Endothelial cell of umbilical vein (primary cell): ENCODE data around the gene C1QTNF5. TPM values are rescaled to one million over a fixed set of nuclear protein-coding genes. Genes with fewer than 3 reads are reported as not detected.

Source experiments
- BruUV-seq: library from RNA; stranded (reverse); fragments of 400-500 nt; replicated peaks from 2 replicates; lab custom pipeline; 2021; lab: Mats Ljungman, UMichigan
- CTCF ChIA-PET: fragments of 300-600, 350-600 bp; sonication (Branson Sonifier 250); formaldehyde crosslinking; loops from one replicate; lab custom pipeline; 2021; ENCODE audit warnings: antibody characterized with exemption, inconsistent platforms; lab: Charles Lee
- POLR2A ChIA-PET: fragments of 300-600, 350-600 bp; sonication (Branson Sonifier 250); formaldehyde crosslinking; loops from one replicate; lab custom pipeline; 2021; ENCODE audit warnings: antibody characterized with exemption, inconsistent platforms; lab: Charles Lee
- DNase-seq: peaks from one replicate; pipeline ENCODE4 v3.0.0-alpha.2; 2011; ENCODE audit warnings: low read depth, low spot score
- FAIRE-seq: peaks from 2 replicates; lab custom pipeline; 2011; peaks lifted over from hg19 to GRCh38; lab: Jason Lieb, UNC
- H2AFZ ChIP-seq: 2 replicates; pipeline ENCODE4 v1.6.0; 2012; ENCODE audit warnings: low read depth, low read length, control low read depth, inconsistent platforms
- H3K27ac ChIP-seq: 2 replicates; pipeline ENCODE4 v1.5.1; 2011; ENCODE audit warnings: low read depth, mild to moderate bottlenecking, control low read depth, low read length, moderate library complexity; ENCODE audit not compliant: insufficient read depth
- H3K27me3 ChIP-seq, 2 experiments: 2 replicates each; pipeline versions ENCODE4 v1.6.0 to v1.6.1; 2011; ENCODE audit warnings: low read length in 2 of 2, mixed read lengths in 1 of 2; ENCODE audit not compliant: control insufficient read depth in 2 of 2, insufficient read depth in 2 of 2
- H3K36me3 ChIP-seq, 2 experiments: 2 replicates in 1 of 2; 3 replicates in 1 of 2; pipeline ENCODE4 v1.5.1; 2011; ENCODE audit warnings: low read length in 2 of 2, mild to moderate bottlenecking in 1 of 2, moderate library complexity in 1 of 2; ENCODE audit not compliant: control insufficient read depth in 2 of 2, insufficient read depth in 2 of 2; ENCODE audit errors: extremely low read depth in 1 of 2
- H3K4me1 ChIP-seq: 3 replicates; pipeline ENCODE4 v1.5.1; 2011; ENCODE audit warnings: mild to moderate bottlenecking, low read length; ENCODE audit not compliant: control insufficient read depth, insufficient read depth; ENCODE audit errors: extremely low read depth
- H3K4me2 ChIP-seq: 2 replicates; pipeline ENCODE4 v1.6.1; 2011; ENCODE audit warnings: low read length, control low read depth, mixed read lengths; ENCODE audit not compliant: insufficient read depth
- H3K4me3 ChIP-seq, 3 experiments: fragments of 200-600 bp in 1 of 3; sonication (generic), shearing (Covaris generic) in 1 of 3; replicated peaks in 1 of 3; 2 replicates each; pipeline ENCODE4 v1.5.1; 2011 to 2016; ENCODE audit warnings: control low read depth in 3 of 3, low read length in 3 of 3, mild to moderate bottlenecking in 2 of 3, inconsistent platforms in 1 of 3, low read depth in 1 of 3, moderate library complexity in 1 of 3; ENCODE audit not compliant: insufficient read depth in 1 of 3
- H3K79me2 ChIP-seq: 2 replicates; pipeline ENCODE4 v1.6.0; 2012; ENCODE audit warnings: low read length, inconsistent platforms; ENCODE audit not compliant: control insufficient read depth, insufficient read depth
- H3K9ac ChIP-seq: replicated peaks from 2 replicates; pipeline ENCODE3; 2011; ENCODE audit warnings: low read length, control low read depth; ENCODE audit not compliant: insufficient read depth; ENCODE audit errors: extremely low read depth
- H3K9me1 ChIP-seq: replicated peaks from 3 replicates; pipeline ENCODE4 v1.6.0; 2011; ENCODE audit warnings: mild to moderate bottlenecking, low read length; ENCODE audit not compliant: control insufficient read depth, insufficient read depth; ENCODE audit errors: extremely low read depth
- H3K9me3 ChIP-seq: replicated peaks from 2 replicates; pipeline ENCODE4 v1.5.1; 2012; ENCODE audit warnings: low read length, inconsistent platforms; ENCODE audit not compliant: control insufficient read depth, insufficient read depth
- H4K20me1 ChIP-seq: replicated peaks from 2 replicates; pipeline ENCODE3; 2011; ENCODE audit warnings: mild to moderate bottlenecking, low read length; ENCODE audit not compliant: control insufficient read depth, insufficient read depth; ENCODE audit errors: extremely low read depth
- EZH2 ChIP-seq: IDR thresholded peaks from 2 replicates; pipeline ENCODE4 v1.6.1; 2012; ENCODE audit warnings: borderline replicate concordance, low read depth, mild to moderate bottlenecking, moderate library complexity, low read length, inconsistent platforms; ENCODE audit not compliant: severe bottlenecking
- FOS ChIP-seq: IDR thresholded peaks from 2 replicates; pipeline ENCODE4 v1.6.1; 2011; ENCODE audit warnings: mild to moderate bottlenecking, low read length, moderate library complexity, borderline replicate concordance; ENCODE audit not compliant: insufficient read depth
- GATA2 ChIP-seq: IDR thresholded peaks from 2 replicates; pipeline ENCODE4 v1.7.0; 2011; ENCODE audit warnings: low read depth, mild to moderate bottlenecking, moderate library complexity, mixed read lengths, low read length; ENCODE audit not compliant: insufficient read length, insufficient read depth
- JUN ChIP-seq: IDR thresholded peaks from 2 replicates; pipeline ENCODE4 v1.6.1; 2011; ENCODE audit warnings: borderline replicate concordance, low read depth; ENCODE audit not compliant: insufficient read length, insufficient read depth
- MYC ChIP-seq: IDR thresholded peaks from one replicate; pipeline ENCODE4 v1.6.1; 2011; ENCODE audit warnings: mild to moderate bottlenecking, low read depth, low read length
- POLR2A ChIP-seq: IDR thresholded peaks from 2 replicates; pipeline ENCODE4 v1.6.1; 2012; ENCODE audit warnings: low read depth, mild to moderate bottlenecking, control low read depth, low read length
- POLR2AphosphoS5 ChIP-seq: IDR thresholded peaks from 2 replicates; pipeline ENCODE4 v1.6.1; 2012; ENCODE audit warnings: low read depth, mild to moderate bottlenecking, control low read depth, low read length, moderate library complexity; ENCODE audit not compliant: insufficient read depth
- dilution Hi-C: fragments of 300-500 bp; cut with MboI; formaldehyde crosslinking; loops from one replicate; pipeline ENCODE4 v1.15.0; 2019; ENCODE audit warnings: low sequenced_read_pairs; ENCODE audit not compliant: extremely low pct_ligation_motif_present
- intact Hi-C: fragments of 100-400 bp; cut with micrococcal nuclease; formaldehyde crosslinking; loops from one replicate; pipeline ENCODE4 v1.10.0; 2022
- polyA plus RNA-seq, 4 experiments: library from polyadenylated mRNA; depleted of rRNA in 3 of 4; stranded (reverse) in 3 of 4; unstranded in 1 of 4; fragments of >200 nt; gene quantifications; 2 replicates each; pipeline versions ENCODE4 v1.2.1 to v1.2.3, GENCODE V29; 2011 to 2012; ENCODE audit warnings: missing spikeins in 1 of 4
- total RNA-seq: library from RNA; stranded (reverse); gene quantifications from 2 replicates; pipeline ENCODE4 v1.2.3, GENCODE V29; 2021
- TF ChIP-seq, protein P1 (sequence below), 2 donors: IDR thresholded peaks; 1 replicate in 1 of 2; 2 replicates in 1 of 2; pipeline ENCODE4 v1.5.1; 2011; ENCODE audit warnings: low read length in 2 of 2, mild to moderate bottlenecking in 2 of 2, moderate library complexity in 2 of 2, control low read depth in 1 of 2, inconsistent platforms in 1 of 2, low read depth in 1 of 2; ENCODE audit not compliant: insufficient read depth in 1 of 2; ENCODE audit errors: extremely low read depth in 1 of 2
- TF ChIP-seq, protein P2 (sequence below): IDR thresholded peaks from 2 replicates; pipeline ENCODE4 v1.6.1; 2011; ENCODE audit not compliant: insufficient read depth, insufficient read length

The C1QTNF5 gene
- total and polyA plus RNA-seq, 2 donors (not counting 3 experiments of a cell fraction or from before 2014, with no cell fraction given) = 126 to 201 TPM

DNA sequence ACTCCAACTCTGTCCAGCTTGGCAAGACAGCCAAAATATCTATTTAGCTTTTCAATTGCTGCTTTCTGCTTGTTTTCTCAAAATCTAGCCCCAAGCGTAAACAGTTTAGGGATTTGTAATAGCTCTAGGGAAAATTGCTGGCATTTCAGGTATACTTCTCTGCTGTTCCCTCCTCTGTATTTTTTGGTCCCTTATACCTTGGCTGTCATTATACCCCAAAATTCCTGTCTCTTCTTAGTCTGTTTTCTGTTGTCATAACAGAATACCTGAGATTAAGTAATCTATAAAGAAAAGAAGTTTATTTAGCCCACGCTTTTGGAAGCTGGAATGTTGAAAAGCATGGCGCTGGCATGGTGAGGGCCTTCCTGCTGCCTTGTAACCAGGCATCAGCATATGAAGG is 47.2 kb downstream of the C1QTNF5 start:
- Histone ChIP-seq H3K9ac (no peak overlapping the region), H3K4me3 (no peak overlapping the region), H3K79me2 (no peaks in the 10 kb centered on the region), H3K27me3 (no peaks in the 10 kb centered on the region), H4K20me1 (no peaks in the 10 kb centered on the region), H3K4me2 (no peak overlapping the region), H3K4me1 (no peaks in the 10 kb centered on the region), H3K9me3 (no peaks in the 10 kb centered on the region), H2AFZ (no peak overlapping the region), H3K27ac (no peak overlapping the region), H3K9me1 (no peaks in the 10 kb centered on the region), H3K36me3 (peaks cover 8 to 11% of the 10 kb centered on the region in 2 experiments)
- dilution Hi-C loops (no loop called here), intact Hi-C loops (no loop called here)
- FAIRE-seq = no peak
- ChIA-PET CTCF (interaction anchor here (0.7 to 1.8 kb wide), 2 partner anchors 30 to 31 kb away, joined by 3 to 4 read pairs; no protein-coding TSS in a partner anchor), POLR2A (no interaction called here)
- TF ChIP-seq JUN (no peak), GATA2 (no peak), FOS (no peak), MYC (no peak), EZH2 (no peak), POLR2A (no peak), POLR2AphosphoS5 (no peak)
- TF ChIP-seq, protein P1, sequence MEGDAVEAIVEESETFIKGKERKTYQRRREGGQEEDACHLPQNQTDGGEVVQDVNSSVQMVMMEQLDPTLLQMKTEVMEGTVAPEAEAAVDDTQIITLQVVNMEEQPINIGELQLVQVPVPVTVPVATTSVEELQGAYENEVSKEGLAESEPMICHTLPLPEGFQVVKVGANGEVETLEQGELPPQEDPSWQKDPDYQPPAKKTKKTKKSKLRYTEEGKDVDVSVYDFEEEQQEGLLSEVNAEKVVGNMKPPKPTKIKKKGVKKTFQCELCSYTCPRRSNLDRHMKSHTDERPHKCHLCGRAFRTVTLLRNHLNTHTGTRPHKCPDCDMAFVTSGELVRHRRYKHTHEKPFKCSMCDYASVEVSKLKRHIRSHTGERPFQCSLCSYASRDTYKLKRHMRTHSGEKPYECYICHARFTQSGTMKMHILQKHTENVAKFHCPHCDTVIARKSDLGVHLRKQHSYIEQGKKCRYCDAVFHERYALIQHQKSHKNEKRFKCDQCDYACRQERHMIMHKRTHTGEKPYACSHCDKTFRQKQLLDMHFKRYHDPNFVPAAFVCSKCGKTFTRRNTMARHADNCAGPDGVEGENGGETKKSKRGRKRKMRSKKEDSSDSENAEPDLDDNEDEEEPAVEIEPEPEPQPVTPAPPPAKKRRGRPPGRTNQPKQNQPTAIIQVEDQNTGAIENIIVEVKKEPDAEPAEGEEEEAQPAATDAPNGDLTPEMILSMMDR (IDR thresholded peaks at IDR 0.05; ENCODE audit: extremely low read depth in 1 of 2, insufficient read depth in 1 of 2, low read depth in 1 of 2, low read length in 2 of 2) = no peak
- TF ChIP-seq, protein P2, sequence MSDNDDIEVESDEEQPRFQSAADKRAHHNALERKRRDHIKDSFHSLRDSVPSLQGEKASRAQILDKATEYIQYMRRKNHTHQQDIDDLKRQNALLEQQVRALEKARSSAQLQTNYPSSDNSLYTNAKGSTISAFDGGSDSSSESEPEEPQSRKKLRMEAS = no peak
- BruUV-seq = no TSS peak
- DNase-seq = no peak
